Choroid plexus epithelial cell (primary cell): Measurements from ENCODE around the gene AACS.

Experiments
- DNase-seq: peaks from one replicate; pipeline ENCODE4 v3.0.0-alpha.2; 2010; ENCODE audit warnings: low read depth
- H3K4me3 ChIP-seq: 2 replicates; pipeline ENCODE4 v1.5.1; 2011; ENCODE audit warnings: low read depth, mild to moderate bottlenecking, control low read depth, low read length, moderate library complexity
- TF ChIP-seq, protein P1 (sequence below): conservative IDR thresholded peaks from 2 replicates; pipeline ENCODE4 v1.5.1; 2011; ENCODE audit warnings: low read depth, mild to moderate bottlenecking, control low read depth, inconsistent platforms, low read length, moderate library complexity

Gene AACS

DNA sequence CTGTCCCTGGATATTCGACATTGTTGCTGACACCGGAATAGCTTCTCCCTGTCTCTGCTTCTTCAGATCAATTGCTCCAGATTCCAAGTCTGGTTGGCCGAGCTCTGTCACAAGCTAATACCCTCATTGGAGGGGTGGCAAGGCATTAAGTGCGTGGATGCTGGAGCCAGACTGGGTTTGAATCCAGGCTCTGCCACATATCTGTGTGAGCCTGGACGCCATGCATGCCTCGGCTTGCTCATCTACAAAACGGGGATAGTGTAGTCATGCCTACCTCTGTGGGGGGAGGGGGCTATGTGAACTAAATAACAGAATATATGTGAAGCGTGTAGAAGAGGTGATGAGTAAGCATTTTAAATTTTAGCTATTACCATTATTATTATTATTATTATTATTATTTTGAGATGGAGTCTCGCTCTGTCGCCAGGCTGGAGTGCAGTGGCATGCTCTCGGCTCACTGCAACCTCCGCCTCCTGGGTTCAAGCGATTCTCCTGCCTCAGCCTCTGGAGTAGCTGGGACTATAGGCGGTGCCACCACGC, 97.3 kb downstream of the AACS start:
- TF ChIP-seq, protein P1, sequence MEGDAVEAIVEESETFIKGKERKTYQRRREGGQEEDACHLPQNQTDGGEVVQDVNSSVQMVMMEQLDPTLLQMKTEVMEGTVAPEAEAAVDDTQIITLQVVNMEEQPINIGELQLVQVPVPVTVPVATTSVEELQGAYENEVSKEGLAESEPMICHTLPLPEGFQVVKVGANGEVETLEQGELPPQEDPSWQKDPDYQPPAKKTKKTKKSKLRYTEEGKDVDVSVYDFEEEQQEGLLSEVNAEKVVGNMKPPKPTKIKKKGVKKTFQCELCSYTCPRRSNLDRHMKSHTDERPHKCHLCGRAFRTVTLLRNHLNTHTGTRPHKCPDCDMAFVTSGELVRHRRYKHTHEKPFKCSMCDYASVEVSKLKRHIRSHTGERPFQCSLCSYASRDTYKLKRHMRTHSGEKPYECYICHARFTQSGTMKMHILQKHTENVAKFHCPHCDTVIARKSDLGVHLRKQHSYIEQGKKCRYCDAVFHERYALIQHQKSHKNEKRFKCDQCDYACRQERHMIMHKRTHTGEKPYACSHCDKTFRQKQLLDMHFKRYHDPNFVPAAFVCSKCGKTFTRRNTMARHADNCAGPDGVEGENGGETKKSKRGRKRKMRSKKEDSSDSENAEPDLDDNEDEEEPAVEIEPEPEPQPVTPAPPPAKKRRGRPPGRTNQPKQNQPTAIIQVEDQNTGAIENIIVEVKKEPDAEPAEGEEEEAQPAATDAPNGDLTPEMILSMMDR: no peak
- DNase-seq: no peak
- H3K4me3 ChIP-seq: no peak overlapping the region

DNA sequence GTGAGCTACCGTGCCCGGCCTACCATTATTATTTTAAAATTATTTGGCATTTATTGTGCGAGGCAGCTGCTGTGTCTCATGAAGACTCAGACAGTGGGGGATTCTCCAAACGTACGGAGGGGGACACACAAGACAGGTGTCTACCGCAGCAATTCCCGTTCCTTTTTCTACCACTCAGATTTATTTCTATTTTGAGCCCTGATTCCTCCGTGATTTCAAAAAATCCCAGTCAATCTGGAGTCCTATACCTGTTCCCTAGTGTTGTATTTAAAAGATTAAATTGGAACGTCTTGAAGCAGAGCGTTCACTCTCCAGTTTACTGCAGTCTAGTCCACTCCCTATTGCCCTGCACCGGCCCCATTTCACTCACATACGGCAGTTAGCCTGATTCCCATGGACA, 97.9 kb downstream of the AACS start:
- DNase-seq: no peak
- TF ChIP-seq, protein P1: no peak
- no peak overlapping the region for H3K4me3 ChIP-seq

DNA sequence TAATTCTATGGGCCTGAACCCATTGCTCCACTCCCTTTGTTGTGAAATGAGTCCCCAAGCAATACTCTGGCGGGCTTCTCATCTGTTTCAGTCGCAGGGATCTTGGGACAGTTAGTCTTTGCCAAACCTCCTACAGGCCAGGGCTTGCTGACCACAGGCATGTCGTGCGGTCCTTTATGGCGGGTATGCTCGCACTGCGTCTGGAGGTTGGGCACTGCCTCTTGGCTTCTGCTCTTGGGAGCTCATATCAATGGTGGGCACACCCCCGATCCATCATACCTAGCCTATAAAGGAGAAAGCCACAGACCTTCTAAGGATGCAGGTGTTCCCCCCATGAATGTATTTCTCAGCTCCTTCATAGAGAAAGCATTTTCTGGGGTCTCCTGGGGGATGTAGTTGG, 99.3 kb downstream of the AACS start:
- TF ChIP-seq, protein P1: no peak
- DNase-seq: no peak
- no peak overlapping the region for H3K4me3 ChIP-seq

DNA sequence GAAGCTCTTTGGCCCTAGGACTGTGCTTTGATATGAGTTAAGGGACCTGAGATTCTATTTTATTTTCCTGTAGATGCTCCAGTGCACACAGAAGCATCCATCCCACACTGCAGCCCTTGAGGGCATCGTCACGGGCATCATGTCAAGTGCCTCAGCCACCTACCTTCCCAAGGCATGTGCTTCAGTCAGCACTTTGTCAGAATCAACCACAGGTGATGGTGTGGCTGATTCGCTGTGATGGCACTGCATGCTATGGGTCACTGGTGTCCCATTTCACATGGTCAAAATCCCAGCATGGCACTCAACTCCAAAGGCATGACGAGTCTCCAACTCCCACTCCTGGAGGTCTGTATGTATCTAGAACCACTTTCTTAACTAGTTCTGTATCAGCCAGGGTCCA, 100.8 kb downstream of the AACS start:
- no peak for DNase-seq
- H3K4me3 ChIP-seq: no peak overlapping the region
- TF ChIP-seq, protein P1: no peak

DNA sequence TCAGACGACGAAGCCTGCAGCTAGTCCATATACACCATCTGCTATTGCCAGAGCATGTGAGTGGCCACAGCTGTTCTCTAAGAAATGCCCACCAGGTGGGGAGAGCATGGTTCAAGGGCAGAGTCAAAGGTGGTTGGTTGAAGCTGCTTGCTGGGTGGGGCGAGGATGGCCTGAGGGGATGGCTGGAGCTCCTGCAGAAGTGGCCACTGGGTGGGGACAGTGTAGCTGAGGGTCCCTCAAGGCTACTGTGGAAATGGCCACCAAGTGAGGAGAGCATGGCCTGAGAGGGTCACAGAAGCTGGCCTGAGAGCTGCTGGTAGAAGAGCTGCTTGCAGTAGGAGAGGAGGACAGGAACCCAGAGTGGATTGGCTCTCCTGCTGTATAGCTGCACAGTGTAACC, 102.4 kb downstream of the AACS start:
- DNase-seq: no peak
- TF ChIP-seq, protein P1: no peak

DNA sequence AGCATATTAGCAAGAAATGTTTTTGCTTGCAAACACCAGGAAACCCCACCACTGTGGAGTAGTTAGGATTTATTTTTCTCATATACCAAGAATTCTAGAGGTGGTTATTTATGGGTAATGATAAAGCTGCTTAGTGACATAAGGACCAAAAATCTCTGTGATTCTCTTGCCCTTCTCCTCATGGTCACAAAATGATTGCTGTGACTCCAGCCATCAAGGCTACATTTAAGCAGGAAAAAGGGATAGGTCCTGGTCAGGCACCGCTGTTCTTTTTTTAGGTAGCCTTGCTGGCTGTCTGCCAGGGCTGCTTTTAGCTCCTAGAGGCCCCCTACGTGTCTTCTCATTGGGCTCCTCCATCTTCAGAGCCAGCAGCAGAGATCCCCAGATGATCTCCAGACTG, 104.2 kb downstream of the AACS start:
- TF ChIP-seq, protein P1: no peak
- no peak overlapping the region for H3K4me3 ChIP-seq
- no peak for DNase-seq

More for the DNA sequence above, 102.4 kb downstream of the AACS start:
- no peak overlapping the region for H3K4me3 ChIP-seq

DNA sequence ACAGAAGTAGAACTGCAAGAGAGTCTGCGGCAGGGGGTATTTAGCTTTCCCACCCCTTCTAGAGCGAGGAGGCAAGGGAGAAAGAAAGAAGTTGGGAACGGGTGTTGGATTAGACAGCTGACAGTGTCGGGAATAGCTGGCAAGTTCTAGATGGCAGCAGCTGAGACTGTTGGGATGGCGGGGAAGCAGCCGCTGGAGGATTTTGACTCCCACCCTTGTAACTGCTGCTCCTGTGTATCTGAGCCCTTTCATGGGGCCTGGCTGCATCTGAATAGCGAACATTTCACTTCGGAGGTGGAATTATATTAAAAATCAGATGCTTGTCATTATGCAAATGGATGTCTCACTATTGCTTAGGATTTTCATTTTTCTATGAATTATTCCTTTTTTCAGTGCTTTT, 104.6 kb downstream of the AACS start:
- H3K4me3 ChIP-seq: no peak overlapping the region
- TF ChIP-seq, protein P1: no peak
- DNase-seq: no peak
